C4-2B (cell line): ENCODE measurements around the gene ZNF836.

Experiments used
- H3K27ac ChIP-seq: fragments of 450-650 bp; 2 replicates; pipeline ENCODE4 v1.5.1; 2017
- ZFX ChIP-seq: fragments of 450-650 bp; IDR thresholded peaks from 2 replicates; pipeline ENCODE4 v1.6.1; 2017
- TF ChIP-seq, protein P1 (sequence below): fragments of 450-650 bp; conservative IDR thresholded peaks from 2 replicates; pipeline ENCODE4 v1.5.1; 2017; ENCODE audit warnings: mild to moderate bottlenecking

Gene ZNF836

GRCh38 chr19:52196256-52196967, 25.0 kb upstream of the ZNF836 start:
- TF ChIP-seq, protein P1, sequence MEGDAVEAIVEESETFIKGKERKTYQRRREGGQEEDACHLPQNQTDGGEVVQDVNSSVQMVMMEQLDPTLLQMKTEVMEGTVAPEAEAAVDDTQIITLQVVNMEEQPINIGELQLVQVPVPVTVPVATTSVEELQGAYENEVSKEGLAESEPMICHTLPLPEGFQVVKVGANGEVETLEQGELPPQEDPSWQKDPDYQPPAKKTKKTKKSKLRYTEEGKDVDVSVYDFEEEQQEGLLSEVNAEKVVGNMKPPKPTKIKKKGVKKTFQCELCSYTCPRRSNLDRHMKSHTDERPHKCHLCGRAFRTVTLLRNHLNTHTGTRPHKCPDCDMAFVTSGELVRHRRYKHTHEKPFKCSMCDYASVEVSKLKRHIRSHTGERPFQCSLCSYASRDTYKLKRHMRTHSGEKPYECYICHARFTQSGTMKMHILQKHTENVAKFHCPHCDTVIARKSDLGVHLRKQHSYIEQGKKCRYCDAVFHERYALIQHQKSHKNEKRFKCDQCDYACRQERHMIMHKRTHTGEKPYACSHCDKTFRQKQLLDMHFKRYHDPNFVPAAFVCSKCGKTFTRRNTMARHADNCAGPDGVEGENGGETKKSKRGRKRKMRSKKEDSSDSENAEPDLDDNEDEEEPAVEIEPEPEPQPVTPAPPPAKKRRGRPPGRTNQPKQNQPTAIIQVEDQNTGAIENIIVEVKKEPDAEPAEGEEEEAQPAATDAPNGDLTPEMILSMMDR, result no peak
- TF ChIP-seq ZFX, result no peak

GRCh38 chr19:52191951-52192350, 20.5 kb upstream of the ZNF836 start:
- H3K27ac ChIP-seq, result no peak overlapping the region
- TF ChIP-seq ZFX, result no peak
- TF ChIP-seq, protein P1, result no peak

More at GRCh38 chr19:52196256-52196967, 25.0 kb upstream of the ZNF836 start:
- H3K27ac ChIP-seq, result no peak overlapping the region

- H3K27ac ChIP-seq, result peak overlapping the region; percentile 91
- no peak for TF ChIP-seq ZFX
- TF ChIP-seq, protein P1, result no peak
Measured at GRCh38 chr19:52191389-52191788, 20.0 kb upstream of the ZNF836 start.

DNA sequence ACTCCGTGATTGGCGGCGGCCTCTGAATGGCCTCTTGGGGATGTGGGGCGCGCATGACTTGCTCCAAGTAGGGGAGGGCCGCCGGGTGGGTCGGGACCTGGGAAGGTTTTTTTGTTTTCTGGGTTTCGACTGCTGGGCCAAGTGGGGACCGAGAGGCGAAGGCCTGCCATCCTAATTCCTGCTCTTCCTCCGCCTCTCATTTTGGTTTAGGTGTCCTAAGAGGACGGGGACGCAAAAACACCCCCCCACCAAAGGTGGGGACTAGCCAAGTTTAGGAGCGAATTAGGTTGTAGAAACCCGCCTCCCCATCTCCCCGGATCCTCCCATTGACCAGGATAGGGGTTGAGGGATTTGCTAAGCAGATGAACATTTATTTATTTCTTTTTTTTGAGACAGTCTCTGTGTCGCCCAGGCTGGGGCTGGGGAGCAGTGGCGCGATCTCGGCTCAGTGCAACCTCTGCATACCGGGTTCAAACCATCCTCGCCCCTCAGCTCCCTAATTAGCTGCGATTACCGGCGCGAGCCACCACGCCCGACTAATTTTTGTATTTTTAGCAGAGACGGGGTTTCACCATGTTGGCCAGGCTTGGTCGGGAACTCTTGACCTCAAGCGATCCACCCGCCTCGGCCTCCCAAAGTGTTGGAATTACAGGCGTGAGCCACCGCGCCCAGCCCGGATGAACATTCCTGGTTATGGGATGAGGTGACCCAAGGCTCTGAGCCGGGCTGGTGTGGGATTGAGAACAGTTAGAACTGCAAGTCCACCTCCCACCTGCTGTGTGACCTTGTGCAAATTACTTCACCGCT, 19.3 kb upstream of the ZNF836 start:
- H3K27ac ChIP-seq, result peak overlapping the region; percentile 91
- no peak; the same call in 1 of the 2 replicates for TF ChIP-seq ZFX
- TF ChIP-seq, protein P1, result no peak

DNA sequence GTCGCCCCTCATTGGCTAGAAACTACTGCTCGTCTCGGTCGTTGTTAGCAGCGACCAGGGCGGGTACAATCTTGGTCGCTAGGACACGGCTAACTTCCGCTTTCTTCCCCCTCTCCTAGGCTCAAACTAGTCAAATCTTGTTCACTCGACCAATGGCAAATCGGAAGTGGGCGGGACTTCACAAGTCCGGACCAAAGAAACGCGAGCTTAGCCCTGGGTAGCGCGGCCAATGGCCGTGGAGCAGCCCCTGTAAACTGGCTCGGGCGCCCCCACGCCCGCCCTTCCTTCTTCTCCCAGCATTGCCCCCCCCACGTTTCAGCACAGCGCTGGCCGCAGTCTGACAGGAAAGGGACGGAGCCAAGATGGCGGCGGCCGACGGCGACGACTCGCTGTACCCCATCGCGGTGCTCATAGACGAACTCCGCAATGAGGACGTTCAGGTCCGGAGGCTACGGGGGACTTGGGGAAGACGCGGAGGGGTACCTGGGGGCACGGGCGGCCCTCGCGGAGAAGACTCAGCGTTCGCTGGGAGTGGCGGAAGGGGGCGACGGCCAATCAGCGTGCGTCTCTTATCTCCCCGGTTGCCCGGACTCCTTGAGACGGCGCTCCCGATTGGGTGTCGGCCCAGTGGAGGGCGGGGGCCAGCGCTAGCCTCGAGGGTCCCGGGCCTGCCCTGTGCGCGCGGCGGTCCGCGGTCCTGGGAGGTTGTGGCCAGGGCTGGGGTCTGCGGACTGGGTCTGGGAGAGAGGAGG, 18.5 kb upstream of the ZNF836 start, which contains the start of gene PPP2R1A:
Gene PPP2R1A (plus strand): TSS at position 318 of the 752 bp plus-strand sequence. CDS start 45 bp downstream, at position 363.
- H3K27ac ChIP-seq, result peak within 1 kb of the TSS; percentile 91
- TF ChIP-seq, protein P1, result no peak
- peak; percentile 80 for TF ChIP-seq ZFX

DNA sequence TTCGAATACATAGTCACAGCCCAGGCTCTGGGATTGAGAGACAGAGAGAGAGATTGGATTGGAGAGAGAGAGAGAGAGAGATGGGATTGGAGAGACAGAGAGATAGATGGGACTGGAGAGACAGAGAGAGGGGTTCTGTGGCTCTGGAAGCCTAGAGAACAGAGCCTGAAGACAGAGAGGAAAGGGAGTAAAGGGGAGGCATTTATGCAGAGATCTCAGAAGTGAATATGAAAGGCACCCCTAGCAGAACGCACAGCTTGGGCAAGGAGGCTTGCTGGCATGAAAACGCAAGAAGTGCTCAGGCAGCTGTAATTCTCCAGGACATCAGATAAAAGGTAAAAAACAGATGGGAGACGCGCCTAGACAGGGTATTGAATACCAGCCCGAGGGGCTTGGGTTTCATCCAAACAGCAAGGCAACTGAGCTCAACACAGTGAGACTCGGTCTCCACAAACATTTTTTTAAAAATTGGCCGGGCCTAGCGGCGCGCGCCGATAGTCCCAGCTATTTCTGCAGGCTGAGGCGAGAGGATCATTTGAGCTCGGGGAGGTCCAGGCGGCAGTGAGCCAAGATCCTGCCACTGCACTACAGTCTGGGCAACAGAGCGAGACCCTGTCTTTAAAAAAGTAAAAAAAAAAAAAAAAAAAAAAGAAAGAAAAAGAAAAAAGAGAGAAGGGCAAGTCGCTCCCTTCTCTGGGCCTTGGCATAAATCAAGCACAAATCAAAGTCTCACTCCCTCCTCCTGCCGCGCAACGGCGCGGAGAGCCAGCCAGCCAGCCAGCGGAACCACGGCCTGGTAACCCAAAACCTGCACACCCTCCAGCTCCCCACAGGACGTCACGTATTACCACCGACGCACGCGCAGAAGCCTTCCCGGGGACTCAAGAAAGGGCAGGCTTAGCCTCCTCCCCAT, 17.7 kb upstream of the ZNF836 start:
- H3K27ac ChIP-seq, result peak overlapping the region; percentile 91
- 0 out of 2 replicates have a peak, but pooled peaks have one; percentile 19 for TF ChIP-seq ZFX
- TF ChIP-seq, protein P1, result no peak
